ENCODE measurements around the gene TCEA3.
"Not testable (repeated sequence)": the region's sequence is repeated elsewhere in the genome, so short reads cannot be mapped to it uniquely, and the experiment has no call there.

TCEA3 gene

GRCh38 chr1:23392125-23392855 is 32.3 kb downstream of the TCEA3 start:
- no peak for DNase-seq

GRCh38 chr1:23389837-23390321 is 34.7 kb downstream of the TCEA3 start:
- no peak for DNase-seq

- DNase-seq = no peak
Observed at GRCh38 chr1:23387494-23387893, 37.1 kb downstream of the TCEA3 start.

- DNase-seq = no peak
Observed at GRCh38 chr1:23385119-23385621, 39.4 kb downstream of the TCEA3 start.

DNA sequence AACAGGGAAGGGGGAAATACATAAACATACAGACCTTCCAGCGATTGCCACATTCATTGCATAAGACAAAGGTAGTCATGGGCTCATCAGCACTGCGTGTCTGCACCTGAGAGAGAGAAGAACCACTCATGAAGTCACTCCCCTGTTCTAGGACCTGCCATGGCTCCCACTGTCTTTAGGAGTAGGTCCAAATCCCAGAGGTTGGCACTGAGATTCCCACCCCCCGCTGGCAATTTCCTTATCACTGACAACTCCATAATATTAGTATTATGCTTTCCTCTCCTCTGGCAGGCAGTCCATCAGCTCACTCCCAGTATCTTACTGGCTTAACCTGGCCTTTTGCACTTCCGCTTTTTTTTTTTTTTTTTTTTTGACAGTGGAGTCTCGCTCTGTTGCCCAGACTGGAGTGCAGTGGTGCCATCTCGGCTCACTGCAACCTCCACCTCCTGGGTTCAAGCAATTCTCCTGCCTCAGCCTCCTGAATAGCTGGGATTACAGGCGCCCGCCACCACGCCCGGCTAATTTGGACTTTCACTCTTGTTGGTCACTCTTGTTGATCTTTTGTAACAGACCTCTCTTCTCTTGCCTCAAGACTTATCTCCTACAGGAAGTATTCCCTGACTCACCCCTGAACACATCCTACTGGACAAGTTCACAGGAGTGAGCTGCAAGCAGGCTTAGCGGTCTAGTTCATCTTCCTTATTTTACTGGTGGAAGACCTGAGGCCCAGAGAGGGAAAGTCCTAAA is 40.1 kb downstream of the TCEA3 start:
- DNase-seq = no peak

DNA sequence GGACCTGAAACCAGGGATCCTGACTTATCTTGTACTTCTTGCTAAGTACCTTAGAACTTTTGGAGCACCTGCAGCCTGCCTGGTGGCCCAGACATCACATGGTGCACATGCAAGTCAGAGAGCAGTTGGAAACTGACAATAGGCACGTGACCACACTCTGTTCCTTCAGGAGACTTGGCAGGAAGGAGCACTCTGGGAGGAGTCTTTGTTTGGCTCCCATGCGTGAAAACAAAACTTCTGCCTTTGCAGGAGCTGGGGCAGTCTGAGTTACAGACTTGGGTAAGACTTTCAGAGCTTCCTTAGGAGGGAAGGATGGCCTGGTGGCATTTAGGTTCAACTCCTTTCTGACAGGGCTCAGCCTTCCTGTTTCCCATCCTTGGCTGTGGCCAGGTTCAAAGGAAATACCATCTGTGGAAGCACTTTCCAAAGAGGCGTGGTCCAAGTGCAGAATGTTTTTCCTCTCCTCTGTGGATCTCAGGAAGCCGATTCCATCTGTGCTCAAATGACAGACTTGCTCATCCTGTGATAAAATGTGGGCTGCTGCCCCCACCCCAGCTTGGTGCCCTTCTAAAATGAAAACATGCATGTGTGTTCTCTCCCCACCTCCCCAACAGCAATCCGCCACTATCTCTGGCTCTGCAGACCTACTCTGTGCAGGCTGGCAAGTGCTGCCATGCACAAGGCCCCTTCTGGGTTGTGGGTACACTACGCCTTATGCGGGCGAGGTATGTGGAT is 40.8 kb downstream of the TCEA3 start:
- DNase-seq = no peak

GRCh38 chr1:23381233-23381885 is 43.2 kb downstream of the TCEA3 start:
- no peak for DNase-seq

GRCh38 chr1:23380719-23381118 is 43.8 kb downstream of the TCEA3 start:
- DNase-seq = no peak

GRCh38 chr1:23380236-23380635 is 44.3 kb downstream of the TCEA3 start:
- DNase-seq = not testable (repeated sequence)

- peak; percentile 51 for DNase-seq
Observed at GRCh38 chr1:23376890-23377811, 47.4 kb downstream of the TCEA3 start.

- DNase-seq = not testable (repeated sequence)
Observed at GRCh38 chr1:23374079-23374735, 50.3 kb downstream of the TCEA3 start.

DNA sequence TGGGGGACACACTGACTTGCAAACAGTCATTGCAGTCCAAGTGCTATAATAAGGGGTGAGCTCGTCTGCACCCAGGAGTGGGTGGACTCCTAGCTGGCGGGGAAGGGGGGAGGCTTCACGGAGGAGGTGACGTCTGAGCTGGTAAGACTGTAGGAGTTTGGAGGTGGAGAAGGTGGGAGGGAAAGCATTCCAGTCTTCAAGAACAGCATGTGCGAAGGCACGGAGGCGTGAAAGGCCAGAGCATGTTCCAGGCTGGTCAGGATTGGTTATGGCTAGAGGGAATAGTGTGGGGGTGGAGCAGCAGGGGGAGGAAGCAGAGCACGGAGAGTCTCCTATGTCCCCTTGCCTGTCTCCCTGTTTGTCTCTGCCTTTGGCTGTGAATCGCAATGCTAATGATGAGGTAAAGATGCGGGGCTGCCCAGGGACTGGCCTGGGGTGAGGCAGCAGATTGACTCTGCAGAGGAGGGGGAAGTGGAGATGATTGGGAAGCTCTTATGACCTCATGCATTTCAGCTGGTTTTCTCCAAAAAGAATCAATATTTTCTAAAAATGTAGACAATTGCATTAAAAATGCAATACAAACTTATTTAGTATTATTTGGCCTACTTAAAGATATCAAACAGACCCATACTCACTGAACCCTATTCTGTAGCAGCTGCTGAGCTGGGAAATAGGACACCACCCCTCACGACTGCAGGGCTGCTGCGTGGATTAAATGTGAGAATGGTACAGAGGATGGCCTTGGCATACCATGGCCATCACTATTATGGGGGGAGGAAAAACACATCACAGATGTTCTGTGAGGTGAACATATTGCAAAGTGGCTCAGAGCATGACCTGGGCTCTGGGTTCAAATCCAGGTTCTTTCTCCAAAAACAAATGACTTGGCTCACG is 52.3 kb downstream of the TCEA3 start:
- DNase-seq = no peak

DNA sequence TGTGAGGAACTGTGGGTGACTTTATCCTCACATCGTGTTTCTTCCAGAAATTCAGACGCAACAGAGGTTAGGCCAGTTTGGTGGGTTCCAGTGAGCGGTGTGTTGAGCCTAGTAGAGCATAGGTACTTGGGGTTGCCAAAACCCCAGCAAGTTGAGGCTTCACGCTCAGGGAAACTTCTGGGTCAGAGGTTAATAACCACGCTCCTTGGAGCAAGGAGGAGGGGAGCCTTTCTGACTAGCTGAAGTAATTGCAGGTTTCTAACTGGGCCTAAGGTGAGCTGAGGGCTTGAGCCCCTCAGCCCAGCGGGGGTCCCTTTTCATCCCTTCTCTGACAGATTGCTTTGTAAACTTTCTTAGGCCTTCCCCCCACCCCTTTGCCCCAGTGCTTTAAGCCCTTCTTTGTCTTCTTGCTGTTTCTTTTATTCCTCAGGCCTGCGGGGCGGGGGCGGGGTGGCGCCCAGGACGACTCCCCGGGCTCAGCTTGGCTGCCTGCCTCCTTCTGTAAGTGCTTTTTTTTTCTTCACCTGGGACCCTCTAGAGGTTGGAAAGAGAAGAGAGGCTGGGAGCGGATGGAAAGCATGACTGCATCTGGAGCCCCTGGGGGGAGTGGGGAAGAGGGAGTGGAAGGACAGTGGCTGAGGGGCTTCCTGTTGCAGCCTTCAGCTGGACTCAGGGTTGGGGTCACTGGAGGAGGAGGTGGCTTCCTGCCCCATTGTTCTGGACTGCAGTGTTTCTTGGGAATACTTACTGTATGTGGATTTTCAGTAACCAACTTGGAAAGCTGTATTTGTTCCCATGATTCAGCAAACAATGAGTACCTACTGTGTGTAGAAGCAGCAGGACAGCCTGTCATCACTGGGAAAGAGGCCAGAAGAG is 53.6 kb downstream of the TCEA3 start:
- DNase-seq = no peak

GRCh38 chr1:23370330-23370708 is 54.2 kb downstream of the TCEA3 start:
- DNase-seq = no peak

GRCh38 chr1:23369335-23370013 is 55.1 kb downstream of the TCEA3 start, which contains the start of gene ZNF436:
TSS of gene ZNF436 (minus strand) at chr1:23369836. CDS start at chr1:23368005, 1,831 bp downstream.
- peak; percentile 92 for DNase-seq

DNA sequence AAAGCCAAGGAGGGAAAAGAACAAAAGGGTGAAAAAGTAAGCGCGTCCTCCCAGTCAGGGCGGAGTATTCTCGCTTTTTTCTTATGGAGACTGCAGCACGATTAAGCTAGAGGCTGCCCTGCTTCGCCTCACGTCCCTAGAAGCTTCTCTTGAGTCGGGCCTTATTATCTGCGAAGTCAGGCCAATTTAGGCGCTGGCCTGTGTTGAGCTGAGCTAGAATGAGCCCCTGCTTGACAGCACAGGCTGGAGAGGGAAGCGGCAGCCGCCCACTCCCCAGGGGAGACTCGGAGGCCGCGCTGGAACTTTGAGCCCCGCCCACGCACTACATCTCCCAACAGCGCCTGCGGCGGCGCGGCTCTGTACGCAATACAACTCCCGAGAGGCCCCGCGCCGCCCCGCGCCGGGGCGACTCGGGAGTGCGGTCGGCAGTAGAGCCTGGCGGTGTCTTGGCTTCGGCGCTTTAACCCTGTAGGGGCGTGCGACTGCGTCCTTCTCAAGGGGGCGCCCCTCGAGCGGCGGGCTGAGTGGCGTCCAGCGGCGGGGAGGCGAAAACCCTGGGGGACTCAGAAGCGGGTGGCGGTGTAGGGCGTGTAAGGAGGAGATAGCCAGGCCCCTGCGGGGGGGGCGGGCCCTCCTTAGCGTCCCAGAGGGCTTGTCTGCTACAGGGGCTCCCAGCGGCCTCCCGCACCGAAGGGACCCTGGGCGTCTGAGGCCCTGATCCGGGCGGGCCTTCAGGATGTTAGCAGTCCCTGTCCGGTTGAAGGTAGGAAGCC is 55.8 kb downstream of the TCEA3 start:
- DNase-seq = peak; percentile 93

Data from fibroblast of skin of scalp (primary cell).